GM18909 (cell line): ENCODE data around the gene PHF21B.
"Not testable (repeated sequence)": the region's sequence is repeated elsewhere in the genome, so short reads cannot be mapped to it uniquely, and the experiment has no call there.

ENCODE experiments used
- ATAC-seq: cut with Tn5 transposase; IDR thresholded peaks from one replicate; pipeline ENCODE4 v1.9.1; 2021; ENCODE audit warnings: mild to moderate bottlenecking; ENCODE audit not compliant: unreplicated experiment, poor library complexity

Gene PHF21B

GRCh38 chr22:44855855-44856254 lies 153.9 kb downstream of the PHF21B start:
- ATAC-seq = no peak

- not testable (repeated sequence) for ATAC-seq
Observed at GRCh38 chr22:44854641-44855040, 155.2 kb downstream of the PHF21B start.

GRCh38 chr22:44850946-44851345 lies 158.9 kb downstream of the PHF21B start:
- no peak for ATAC-seq

GRCh38 chr22:44848791-44849420 lies 160.9 kb downstream of the PHF21B start:
- no peak for ATAC-seq

DNA sequence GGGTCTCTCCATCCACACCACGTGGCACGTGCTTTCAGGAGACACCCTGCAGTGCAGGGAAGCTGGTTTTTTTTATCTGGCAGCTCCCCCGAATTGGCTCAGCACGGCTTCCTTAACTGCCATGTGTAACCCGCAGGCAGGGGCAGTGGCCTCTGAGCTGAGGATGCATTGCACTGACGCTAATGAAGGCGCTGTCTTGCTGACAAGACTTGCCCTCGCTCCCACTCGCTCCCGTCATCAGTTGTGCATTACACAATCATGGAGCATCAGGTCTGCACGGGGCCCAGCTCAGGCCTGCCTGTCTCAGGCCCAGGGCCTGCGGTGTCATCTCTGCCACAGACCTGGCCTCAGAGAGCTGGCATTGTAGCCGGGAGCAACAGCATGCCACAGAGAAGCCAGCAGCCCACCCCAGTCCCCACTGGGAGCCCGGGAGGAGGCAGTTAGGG lies 161.5 kb downstream of the PHF21B start:
- no peak for ATAC-seq

- ATAC-seq = no peak
Observed at GRCh38 chr22:44847892-44848291, 161.9 kb downstream of the PHF21B start.

DNA sequence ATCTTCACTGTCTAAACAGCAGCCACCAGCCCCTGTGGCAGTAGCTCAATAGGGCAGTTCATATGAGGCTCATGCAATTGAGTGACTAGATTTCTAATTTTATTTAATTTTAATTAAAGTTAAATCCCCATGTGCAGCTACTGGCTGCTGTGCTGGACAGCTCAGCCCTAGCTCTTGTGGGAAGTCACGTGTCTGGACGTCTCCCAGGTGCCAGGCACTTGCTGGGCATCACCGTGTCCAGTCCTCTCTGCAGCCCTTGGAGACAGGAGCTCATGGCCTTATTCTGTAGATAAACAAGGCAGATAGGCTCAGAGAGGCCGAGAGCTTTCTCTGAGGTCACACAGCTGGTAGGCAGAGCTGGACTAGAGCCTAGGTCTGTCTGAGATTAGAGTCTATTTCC lies 162.4 kb downstream of the PHF21B start:
- no peak for ATAC-seq

DNA sequence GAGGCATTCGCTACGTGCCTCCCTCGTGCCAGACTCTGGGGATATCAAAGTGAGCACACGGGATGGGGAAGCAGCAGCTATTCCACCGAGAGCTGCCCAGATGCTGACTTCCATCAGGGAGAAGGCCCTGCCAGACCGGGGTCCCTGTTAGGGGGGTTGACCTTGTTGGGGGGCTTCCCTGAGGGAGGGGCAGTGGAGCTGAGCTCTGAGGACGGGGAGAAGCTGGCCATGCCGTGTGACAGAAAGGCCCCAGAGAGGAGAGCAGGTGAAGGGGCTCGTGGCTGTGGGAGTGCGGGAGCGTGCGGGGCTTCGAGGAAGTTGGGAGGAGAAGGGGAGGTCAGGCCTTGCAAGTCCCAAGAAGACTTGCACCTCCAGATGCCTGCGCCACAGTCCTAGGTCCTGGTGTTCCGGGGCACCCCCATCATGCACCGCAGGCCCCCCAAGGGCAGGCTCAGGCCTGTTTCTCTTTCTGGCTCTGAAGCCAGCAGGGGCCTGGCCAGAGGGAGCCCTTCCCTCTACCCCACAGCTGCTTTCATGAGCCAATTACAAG lies 163.0 kb downstream of the PHF21B start:
- no peak for ATAC-seq

DNA sequence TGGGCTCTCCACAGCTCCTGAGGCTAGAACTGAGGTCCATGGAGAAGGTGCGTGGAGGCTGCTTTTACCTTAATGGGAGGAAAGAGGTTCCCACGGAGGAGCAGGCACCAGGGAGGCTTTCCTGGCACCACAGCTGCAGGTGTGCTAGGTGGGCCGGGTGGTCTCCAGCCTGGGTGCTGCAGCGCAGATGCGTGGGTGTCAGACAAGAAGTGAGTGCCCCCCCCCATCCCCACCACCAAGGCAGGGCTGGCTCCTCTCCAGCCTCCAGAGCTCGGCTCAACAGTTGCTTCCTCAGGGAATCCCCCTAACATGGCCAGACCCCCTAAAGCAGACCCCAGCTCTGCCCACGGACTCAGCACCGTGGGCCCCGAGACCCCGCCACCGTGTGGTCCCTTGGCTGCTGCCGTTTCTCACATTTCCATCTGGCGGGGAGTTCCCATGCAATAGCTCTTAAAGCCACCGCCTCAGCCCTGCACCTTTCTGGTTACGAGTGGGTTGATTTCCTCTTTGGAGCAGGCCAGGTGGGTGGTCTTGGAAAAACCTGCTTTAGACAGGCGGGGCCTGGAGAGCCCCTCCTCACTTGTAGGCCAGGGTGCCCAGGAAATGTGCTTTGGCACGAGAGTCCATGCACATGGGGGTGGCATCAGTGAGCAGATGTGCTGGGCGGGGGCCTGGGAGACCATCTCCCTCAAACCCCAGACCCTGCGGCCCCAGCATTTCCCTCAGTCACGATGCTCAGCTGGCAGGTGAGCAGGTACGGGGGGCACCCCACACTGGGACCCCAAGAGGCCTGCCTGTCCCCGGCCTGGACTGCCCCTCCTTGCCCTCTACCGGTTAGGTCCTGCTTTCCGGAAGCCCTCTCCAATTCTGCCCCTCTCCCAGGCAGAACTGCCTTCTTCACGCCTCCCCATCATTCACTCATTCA lies 163.7 kb downstream of the PHF21B start:
- ATAC-seq = no peak

DNA sequence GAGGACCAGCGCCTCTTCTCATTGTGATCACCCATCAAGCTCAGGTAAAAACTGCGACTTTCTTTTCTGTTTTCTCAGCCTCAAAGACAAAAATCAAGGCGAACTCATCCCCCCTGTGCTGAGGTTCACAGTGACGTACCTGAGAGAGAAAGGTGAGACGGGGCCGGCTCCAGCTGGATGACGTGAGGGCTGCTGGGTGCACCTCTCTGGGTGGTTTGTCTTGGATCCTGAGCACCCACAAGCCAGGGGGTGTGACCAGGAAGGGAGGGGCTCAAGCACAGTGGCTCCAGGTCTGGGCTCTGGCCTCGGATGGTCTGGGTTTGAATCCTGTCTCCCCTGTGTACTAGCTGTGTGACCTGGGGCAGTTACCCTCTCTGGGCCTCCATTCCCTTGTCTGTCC lies 164.6 kb downstream of the PHF21B start:
- no peak for ATAC-seq

GRCh38 chr22:44842417-44842816 lies 167.4 kb downstream of the PHF21B start:
- no peak for ATAC-seq

- ATAC-seq = no peak
Observed at GRCh38 chr22:44840611-44841322, 169.0 kb downstream of the PHF21B start.

- ATAC-seq = no peak
Observed at GRCh38 chr22:44839721-44840120, 170.1 kb downstream of the PHF21B start.

DNA sequence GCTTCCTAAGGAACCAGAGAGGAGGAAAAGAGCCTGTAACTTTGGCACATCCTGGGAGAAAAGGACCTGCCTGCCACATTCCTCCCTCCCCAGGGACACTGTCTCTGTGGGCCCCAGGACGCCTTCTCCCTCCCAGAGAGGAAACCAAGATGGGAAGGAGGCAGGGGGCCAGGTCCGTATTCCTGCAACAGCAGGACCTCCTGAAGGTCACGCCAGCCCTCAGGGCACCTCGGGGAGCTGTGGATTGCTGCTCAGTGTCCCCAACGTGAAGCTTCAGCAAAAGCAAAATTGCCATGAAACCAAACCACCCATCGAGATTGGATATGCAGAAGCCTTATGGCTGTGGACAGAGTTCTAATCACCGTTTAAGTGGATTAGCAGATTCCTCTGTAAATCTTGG lies 170.7 kb downstream of the PHF21B start:
- ATAC-seq = no peak

DNA sequence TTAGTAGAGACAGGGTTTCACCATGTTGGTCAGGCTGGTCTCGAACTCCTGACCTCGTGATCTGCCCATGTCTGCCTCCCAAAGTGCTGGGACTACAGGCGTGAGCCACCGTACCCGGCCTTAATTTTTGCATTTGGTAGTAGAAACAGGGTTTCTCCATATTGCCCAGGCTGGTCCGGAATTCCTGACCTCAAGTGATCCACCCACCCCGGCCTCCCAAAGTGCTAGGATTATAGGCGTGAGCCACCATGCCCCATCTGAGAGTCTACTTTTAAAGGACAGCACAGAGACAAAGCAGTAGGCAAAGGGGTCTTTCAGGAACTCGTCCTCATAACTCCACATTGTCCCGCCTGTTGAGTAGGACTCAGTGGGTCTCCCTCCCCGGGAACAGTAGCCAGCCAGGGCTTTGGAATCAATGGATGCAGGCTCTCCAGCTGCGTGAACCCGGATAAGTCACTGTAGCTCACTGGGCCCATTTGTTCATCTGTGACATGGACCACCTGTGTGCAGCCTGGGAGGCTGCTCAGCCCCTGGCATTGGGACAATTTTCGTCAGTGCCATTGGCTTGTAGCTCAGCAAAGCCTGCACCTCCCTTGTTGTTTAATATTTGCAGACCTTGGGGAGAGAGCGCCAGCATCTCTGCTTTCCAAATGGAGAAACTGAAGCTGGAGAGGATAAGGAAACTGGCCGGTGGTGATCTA lies 171.3 kb downstream of the PHF21B start:
- no peak for ATAC-seq

DNA sequence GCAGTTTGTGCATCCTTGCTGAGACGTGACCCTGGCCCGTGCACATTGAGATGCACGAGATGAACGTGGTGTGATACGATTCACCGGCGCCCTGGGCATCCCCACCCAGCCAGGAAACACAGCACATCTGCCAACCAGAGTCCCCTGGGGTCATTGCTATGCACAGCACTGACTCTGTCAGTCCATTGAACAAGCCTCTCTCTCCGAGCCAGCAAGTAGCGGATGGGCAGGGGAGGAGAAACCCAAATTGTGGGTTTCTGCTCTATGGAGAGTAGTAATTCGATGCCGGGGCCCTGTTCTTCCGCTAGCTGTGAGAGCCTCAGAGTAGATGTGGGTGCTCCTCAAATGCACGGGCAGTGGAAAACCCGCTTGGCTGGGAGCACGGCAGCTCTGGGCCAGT lies 172.3 kb downstream of the PHF21B start:
- no peak for ATAC-seq

DNA sequence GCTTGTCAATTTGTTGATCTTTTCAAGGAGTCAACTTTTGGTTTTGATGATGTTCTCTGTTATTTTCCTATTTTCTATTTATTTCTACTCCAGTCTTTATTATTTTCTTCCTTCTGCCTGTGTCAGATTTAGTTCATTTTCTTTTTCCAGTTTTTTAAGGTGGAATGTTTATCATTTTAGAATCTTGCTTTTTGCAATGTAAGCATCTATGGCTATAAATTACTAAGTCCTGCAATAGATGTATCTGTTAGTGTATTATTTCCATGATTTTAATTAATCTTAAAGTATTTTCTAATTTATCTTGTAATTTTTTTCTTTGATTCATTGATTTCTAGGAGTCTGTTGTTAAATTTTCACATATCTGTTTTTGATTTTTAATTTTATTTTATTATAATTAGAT lies 175.7 kb downstream of the PHF21B start:
- no peak for ATAC-seq

GRCh38 chr22:44831885-44832284 lies 177.9 kb downstream of the PHF21B start:
- ATAC-seq = no peak
